Endothelial cell of umbilical vein (primary cell): Measurements from ENCODE around the gene CD200R1L. TPM values are rescaled to one million over a fixed set of nuclear protein-coding genes. Genes with fewer than 3 reads are reported as not detected.

Experiments
- BruUV-seq: library from RNA; stranded (reverse); fragments of 400-500 nt; replicated peaks from 2 replicates; lab custom pipeline; 2021; lab: Mats Ljungman, UMichigan
- CTCF ChIA-PET: fragments of 300-600, 350-600 bp; sonication (Branson Sonifier 250); formaldehyde crosslinking; loops from one replicate; lab custom pipeline; 2021; ENCODE audit warnings: antibody characterized with exemption, inconsistent platforms; lab: Charles Lee
- POLR2A ChIA-PET: fragments of 300-600, 350-600 bp; sonication (Branson Sonifier 250); formaldehyde crosslinking; loops from one replicate; lab custom pipeline; 2021; ENCODE audit warnings: antibody characterized with exemption, inconsistent platforms; lab: Charles Lee
- DNase-seq: peaks from one replicate; pipeline ENCODE4 v3.0.0-alpha.2; 2011; ENCODE audit warnings: low read depth, low spot score
- FAIRE-seq: peaks from 2 replicates; lab custom pipeline; 2011; peaks lifted over from hg19 to GRCh38; lab: Jason Lieb, UNC
- H2AFZ ChIP-seq: 2 replicates; pipeline ENCODE4 v1.6.0; 2012; ENCODE audit warnings: low read depth, low read length, control low read depth, inconsistent platforms
- H3K27ac ChIP-seq: 2 replicates; pipeline ENCODE4 v1.5.1; 2011; ENCODE audit warnings: low read depth, mild to moderate bottlenecking, control low read depth, low read length, moderate library complexity; ENCODE audit not compliant: insufficient read depth
- H3K27me3 ChIP-seq, 2 experiments: 2 replicates each; pipeline versions ENCODE4 v1.6.0 to v1.6.1; 2011; ENCODE audit warnings: low read length in 2 of 2, mixed read lengths in 1 of 2; ENCODE audit not compliant: control insufficient read depth in 2 of 2, insufficient read depth in 2 of 2
- H3K36me3 ChIP-seq, 2 experiments: 2 replicates in 1 of 2; 3 replicates in 1 of 2; pipeline ENCODE4 v1.5.1; 2011; ENCODE audit warnings: low read length in 2 of 2, mild to moderate bottlenecking in 1 of 2, moderate library complexity in 1 of 2; ENCODE audit not compliant: control insufficient read depth in 2 of 2, insufficient read depth in 2 of 2; ENCODE audit errors: extremely low read depth in 1 of 2
- H3K4me1 ChIP-seq: 3 replicates; pipeline ENCODE4 v1.5.1; 2011; ENCODE audit warnings: mild to moderate bottlenecking, low read length; ENCODE audit not compliant: control insufficient read depth, insufficient read depth; ENCODE audit errors: extremely low read depth
- H3K4me2 ChIP-seq: 2 replicates; pipeline ENCODE4 v1.6.1; 2011; ENCODE audit warnings: low read length, control low read depth, mixed read lengths; ENCODE audit not compliant: insufficient read depth
- H3K4me3 ChIP-seq, 3 experiments: fragments of 200-600 bp in 1 of 3; sonication (generic), shearing (Covaris generic) in 1 of 3; replicated peaks in 1 of 3; 2 replicates each; pipeline ENCODE4 v1.5.1; 2011 to 2016; ENCODE audit warnings: control low read depth in 3 of 3, low read length in 3 of 3, mild to moderate bottlenecking in 2 of 3, inconsistent platforms in 1 of 3, low read depth in 1 of 3, moderate library complexity in 1 of 3; ENCODE audit not compliant: insufficient read depth in 1 of 3
- H3K79me2 ChIP-seq: 2 replicates; pipeline ENCODE4 v1.6.0; 2012; ENCODE audit warnings: low read length, inconsistent platforms; ENCODE audit not compliant: control insufficient read depth, insufficient read depth
- H3K9ac ChIP-seq: replicated peaks from 2 replicates; pipeline ENCODE3; 2011; ENCODE audit warnings: low read length, control low read depth; ENCODE audit not compliant: insufficient read depth; ENCODE audit errors: extremely low read depth
- H3K9me1 ChIP-seq: replicated peaks from 3 replicates; pipeline ENCODE4 v1.6.0; 2011; ENCODE audit warnings: mild to moderate bottlenecking, low read length; ENCODE audit not compliant: control insufficient read depth, insufficient read depth; ENCODE audit errors: extremely low read depth
- H3K9me3 ChIP-seq: replicated peaks from 2 replicates; pipeline ENCODE4 v1.5.1; 2012; ENCODE audit warnings: low read length, inconsistent platforms; ENCODE audit not compliant: control insufficient read depth, insufficient read depth
- H4K20me1 ChIP-seq: replicated peaks from 2 replicates; pipeline ENCODE3; 2011; ENCODE audit warnings: mild to moderate bottlenecking, low read length; ENCODE audit not compliant: control insufficient read depth, insufficient read depth; ENCODE audit errors: extremely low read depth
- EZH2 ChIP-seq: IDR thresholded peaks from 2 replicates; pipeline ENCODE4 v1.6.1; 2012; ENCODE audit warnings: borderline replicate concordance, low read depth, mild to moderate bottlenecking, moderate library complexity, low read length, inconsistent platforms; ENCODE audit not compliant: severe bottlenecking
- FOS ChIP-seq: IDR thresholded peaks from 2 replicates; pipeline ENCODE4 v1.6.1; 2011; ENCODE audit warnings: mild to moderate bottlenecking, low read length, moderate library complexity, borderline replicate concordance; ENCODE audit not compliant: insufficient read depth
- GATA2 ChIP-seq: IDR thresholded peaks from 2 replicates; pipeline ENCODE4 v1.7.0; 2011; ENCODE audit warnings: low read depth, mild to moderate bottlenecking, moderate library complexity, mixed read lengths, low read length; ENCODE audit not compliant: insufficient read length, insufficient read depth
- JUN ChIP-seq: IDR thresholded peaks from 2 replicates; pipeline ENCODE4 v1.6.1; 2011; ENCODE audit warnings: borderline replicate concordance, low read depth; ENCODE audit not compliant: insufficient read length, insufficient read depth
- MYC ChIP-seq: IDR thresholded peaks from one replicate; pipeline ENCODE4 v1.6.1; 2011; ENCODE audit warnings: mild to moderate bottlenecking, low read depth, low read length
- POLR2A ChIP-seq: IDR thresholded peaks from 2 replicates; pipeline ENCODE4 v1.6.1; 2012; ENCODE audit warnings: low read depth, mild to moderate bottlenecking, control low read depth, low read length
- POLR2AphosphoS5 ChIP-seq: IDR thresholded peaks from 2 replicates; pipeline ENCODE4 v1.6.1; 2012; ENCODE audit warnings: low read depth, mild to moderate bottlenecking, control low read depth, low read length, moderate library complexity; ENCODE audit not compliant: insufficient read depth
- dilution Hi-C: fragments of 300-500 bp; cut with MboI; formaldehyde crosslinking; loops from one replicate; pipeline ENCODE4 v1.15.0; 2019; ENCODE audit warnings: low sequenced_read_pairs; ENCODE audit not compliant: extremely low pct_ligation_motif_present
- intact Hi-C: fragments of 100-400 bp; cut with micrococcal nuclease; formaldehyde crosslinking; loops from one replicate; pipeline ENCODE4 v1.10.0; 2022
- polyA plus RNA-seq, 4 experiments: library from polyadenylated mRNA; depleted of rRNA in 3 of 4; stranded (reverse) in 3 of 4; unstranded in 1 of 4; fragments of >200 nt; gene quantifications; 2 replicates each; pipeline versions ENCODE4 v1.2.1 to v1.2.3, GENCODE V29; 2011 to 2012; ENCODE audit warnings: missing spikeins in 1 of 4
- total RNA-seq: library from RNA; stranded (reverse); gene quantifications from 2 replicates; pipeline ENCODE4 v1.2.3, GENCODE V29; 2021
- TF ChIP-seq, protein P1 (sequence below): IDR thresholded peaks from 2 replicates; pipeline ENCODE4 v1.6.1; 2011; ENCODE audit not compliant: insufficient read depth, insufficient read length
- TF ChIP-seq, protein P2 (sequence below), 2 donors: IDR thresholded peaks; 1 replicate in 1 of 2; 2 replicates in 1 of 2; pipeline ENCODE4 v1.5.1; 2011; ENCODE audit warnings: low read length in 2 of 2, mild to moderate bottlenecking in 2 of 2, moderate library complexity in 2 of 2, control low read depth in 1 of 2, inconsistent platforms in 1 of 2, low read depth in 1 of 2; ENCODE audit not compliant: insufficient read depth in 1 of 2; ENCODE audit errors: extremely low read depth in 1 of 2

CD200R1L gene
- total and polyA plus RNA-seq, 2 donors (not counting 3 experiments of a cell fraction or from before 2014, with no cell fraction given) = not detected

DNA sequence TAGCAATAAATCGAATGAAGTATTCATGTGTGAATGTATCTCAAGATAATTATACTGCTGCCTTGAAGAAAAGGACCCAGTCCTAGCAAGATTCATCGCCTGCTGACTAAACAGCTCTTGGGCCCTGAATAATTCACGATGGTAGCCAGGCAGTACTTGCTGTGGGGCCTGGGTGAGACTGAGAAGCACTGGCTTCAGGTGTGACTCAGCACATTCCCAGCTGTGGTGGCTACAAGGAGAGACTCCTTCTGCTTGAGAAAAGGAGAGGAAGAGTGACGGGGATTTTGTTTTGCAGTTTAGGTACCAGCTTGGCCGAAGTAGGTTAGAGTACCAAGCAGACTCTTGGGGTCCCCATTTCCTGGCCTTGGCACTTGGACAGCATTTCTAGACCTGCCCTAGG, 47.6 kb upstream of the CD200R1L start:
- POLR2A ChIA-PET = no interaction called here

More for the DNA sequence above, 47.6 kb upstream of the CD200R1L start:
- Histone ChIP-seq H3K9ac (no peak overlapping the region), H3K27ac (no peak overlapping the region), H3K9me1 (no peaks in the 10 kb centered on the region), H3K4me2 (no peak overlapping the region), H3K27me3 (no peaks in the 10 kb centered on the region), H3K4me3 (no peak overlapping the region), H3K4me1 (no peaks in the 10 kb centered on the region), H3K9me3 (no peaks in the 10 kb centered on the region), H4K20me1 (no peaks in the 10 kb centered on the region), H3K79me2 (no peaks in the 10 kb centered on the region), H2AFZ (no peak overlapping the region), H3K36me3 (no peaks in the 10 kb centered on the region)
- dilution Hi-C loops = no loop called here
- CTCF ChIA-PET = interaction anchor here (0.8 to 1.1 kb wide), 2 partner anchors 15 to 85 kb away, joined by 3 read pairs; no protein-coding TSS in a partner anchor
- DNase-seq (no peak), FAIRE-seq (no peak)
- TF ChIP-seq GATA2 (no peak), MYC (no peak), EZH2 (no peak), JUN (no peak), POLR2AphosphoS5 (no peak), POLR2A (no peak), FOS (no peak)
- TF ChIP-seq, protein P1, sequence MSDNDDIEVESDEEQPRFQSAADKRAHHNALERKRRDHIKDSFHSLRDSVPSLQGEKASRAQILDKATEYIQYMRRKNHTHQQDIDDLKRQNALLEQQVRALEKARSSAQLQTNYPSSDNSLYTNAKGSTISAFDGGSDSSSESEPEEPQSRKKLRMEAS = no peak
- TF ChIP-seq, protein P2, sequence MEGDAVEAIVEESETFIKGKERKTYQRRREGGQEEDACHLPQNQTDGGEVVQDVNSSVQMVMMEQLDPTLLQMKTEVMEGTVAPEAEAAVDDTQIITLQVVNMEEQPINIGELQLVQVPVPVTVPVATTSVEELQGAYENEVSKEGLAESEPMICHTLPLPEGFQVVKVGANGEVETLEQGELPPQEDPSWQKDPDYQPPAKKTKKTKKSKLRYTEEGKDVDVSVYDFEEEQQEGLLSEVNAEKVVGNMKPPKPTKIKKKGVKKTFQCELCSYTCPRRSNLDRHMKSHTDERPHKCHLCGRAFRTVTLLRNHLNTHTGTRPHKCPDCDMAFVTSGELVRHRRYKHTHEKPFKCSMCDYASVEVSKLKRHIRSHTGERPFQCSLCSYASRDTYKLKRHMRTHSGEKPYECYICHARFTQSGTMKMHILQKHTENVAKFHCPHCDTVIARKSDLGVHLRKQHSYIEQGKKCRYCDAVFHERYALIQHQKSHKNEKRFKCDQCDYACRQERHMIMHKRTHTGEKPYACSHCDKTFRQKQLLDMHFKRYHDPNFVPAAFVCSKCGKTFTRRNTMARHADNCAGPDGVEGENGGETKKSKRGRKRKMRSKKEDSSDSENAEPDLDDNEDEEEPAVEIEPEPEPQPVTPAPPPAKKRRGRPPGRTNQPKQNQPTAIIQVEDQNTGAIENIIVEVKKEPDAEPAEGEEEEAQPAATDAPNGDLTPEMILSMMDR (IDR thresholded peaks at IDR 0.05; ENCODE audit: extremely low read depth in 1 of 2, insufficient read depth in 1 of 2, low read depth in 1 of 2, low read length in 2 of 2) = no peak
- intact Hi-C loops = no loop called here
- BruUV-seq = no TSS peak
